Fibroblast of pulmonary artery (primary cell): ENCODE data around the gene SSU72.

Experiments
- DNase-seq: peaks from one replicate; pipeline ENCODE4 v3.0.0-alpha.2; 2010; ENCODE audit warnings: low read depth
- H3K4me3 ChIP-seq: replicated peaks from 2 replicates; pipeline ENCODE4 v1.5.1; 2011; ENCODE audit warnings: low read depth, mild to moderate bottlenecking, control low read depth, low read length, moderate library complexity
- TF ChIP-seq, protein P1 (sequence below): IDR thresholded peaks from 2 replicates; pipeline ENCODE4 v1.5.1; 2011; ENCODE audit warnings: mild to moderate bottlenecking, control low read depth, low read length, inconsistent platforms; ENCODE audit errors: missing control alignments

The SSU72 gene

DNA sequence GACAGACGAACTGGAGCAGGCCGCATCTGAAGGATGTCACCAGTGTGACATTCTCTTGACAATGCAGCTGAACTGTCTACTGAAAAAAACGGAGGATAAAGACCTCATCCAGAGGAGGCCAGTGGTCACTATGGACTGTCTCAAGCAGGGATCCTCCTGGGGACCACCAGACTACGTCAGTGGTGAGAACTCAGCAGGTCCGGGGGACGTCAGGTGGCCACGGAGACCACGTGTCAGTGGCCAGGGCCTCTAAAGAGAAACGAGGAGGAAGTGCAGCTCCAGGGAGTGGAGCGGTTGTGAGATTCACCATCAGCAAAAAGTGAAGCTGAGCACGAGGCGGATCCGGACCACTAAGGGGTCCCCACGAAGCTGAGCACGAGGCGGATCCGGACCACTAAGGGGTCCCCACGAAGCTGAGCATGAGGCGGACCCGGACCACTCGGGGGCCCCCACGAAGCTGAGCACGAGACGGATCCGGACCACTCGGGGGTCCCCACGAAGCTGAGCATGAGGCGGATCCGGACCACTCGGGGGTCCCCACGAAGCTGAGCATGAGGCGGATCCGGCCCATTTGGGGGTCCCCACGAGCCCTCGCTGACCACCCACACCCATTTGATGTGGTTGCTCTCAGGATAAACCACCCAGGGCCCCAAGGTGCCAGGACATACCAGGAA is 20.7 kb downstream of the SSU72 start:
- no peak for DNase-seq
- TF ChIP-seq, protein P1, sequence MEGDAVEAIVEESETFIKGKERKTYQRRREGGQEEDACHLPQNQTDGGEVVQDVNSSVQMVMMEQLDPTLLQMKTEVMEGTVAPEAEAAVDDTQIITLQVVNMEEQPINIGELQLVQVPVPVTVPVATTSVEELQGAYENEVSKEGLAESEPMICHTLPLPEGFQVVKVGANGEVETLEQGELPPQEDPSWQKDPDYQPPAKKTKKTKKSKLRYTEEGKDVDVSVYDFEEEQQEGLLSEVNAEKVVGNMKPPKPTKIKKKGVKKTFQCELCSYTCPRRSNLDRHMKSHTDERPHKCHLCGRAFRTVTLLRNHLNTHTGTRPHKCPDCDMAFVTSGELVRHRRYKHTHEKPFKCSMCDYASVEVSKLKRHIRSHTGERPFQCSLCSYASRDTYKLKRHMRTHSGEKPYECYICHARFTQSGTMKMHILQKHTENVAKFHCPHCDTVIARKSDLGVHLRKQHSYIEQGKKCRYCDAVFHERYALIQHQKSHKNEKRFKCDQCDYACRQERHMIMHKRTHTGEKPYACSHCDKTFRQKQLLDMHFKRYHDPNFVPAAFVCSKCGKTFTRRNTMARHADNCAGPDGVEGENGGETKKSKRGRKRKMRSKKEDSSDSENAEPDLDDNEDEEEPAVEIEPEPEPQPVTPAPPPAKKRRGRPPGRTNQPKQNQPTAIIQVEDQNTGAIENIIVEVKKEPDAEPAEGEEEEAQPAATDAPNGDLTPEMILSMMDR, result no peak
- no peak overlapping the region for H3K4me3 ChIP-seq

DNA sequence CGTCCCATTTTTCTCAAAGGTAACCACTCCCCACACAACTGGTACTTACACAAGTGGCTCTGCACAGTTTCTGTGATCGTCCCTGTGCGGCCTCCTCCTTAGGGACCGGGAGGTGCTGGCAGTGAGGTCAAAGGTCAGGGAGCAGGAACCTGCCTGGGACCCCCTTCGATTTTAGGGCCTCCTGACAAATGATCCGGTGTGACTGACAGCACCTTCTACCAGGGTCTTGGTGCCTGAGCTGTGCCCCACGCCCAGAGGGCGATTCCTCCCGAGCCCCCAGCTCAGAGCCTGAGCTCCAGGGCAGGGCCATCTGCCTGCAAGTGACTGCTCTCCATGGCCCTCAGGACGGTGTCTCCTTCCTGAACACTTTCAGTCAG is 22.4 kb downstream of the SSU72 start:
- no peak for DNase-seq
- H3K4me3 ChIP-seq, result no peak overlapping the region
- TF ChIP-seq, protein P1, result no peak

DNA sequence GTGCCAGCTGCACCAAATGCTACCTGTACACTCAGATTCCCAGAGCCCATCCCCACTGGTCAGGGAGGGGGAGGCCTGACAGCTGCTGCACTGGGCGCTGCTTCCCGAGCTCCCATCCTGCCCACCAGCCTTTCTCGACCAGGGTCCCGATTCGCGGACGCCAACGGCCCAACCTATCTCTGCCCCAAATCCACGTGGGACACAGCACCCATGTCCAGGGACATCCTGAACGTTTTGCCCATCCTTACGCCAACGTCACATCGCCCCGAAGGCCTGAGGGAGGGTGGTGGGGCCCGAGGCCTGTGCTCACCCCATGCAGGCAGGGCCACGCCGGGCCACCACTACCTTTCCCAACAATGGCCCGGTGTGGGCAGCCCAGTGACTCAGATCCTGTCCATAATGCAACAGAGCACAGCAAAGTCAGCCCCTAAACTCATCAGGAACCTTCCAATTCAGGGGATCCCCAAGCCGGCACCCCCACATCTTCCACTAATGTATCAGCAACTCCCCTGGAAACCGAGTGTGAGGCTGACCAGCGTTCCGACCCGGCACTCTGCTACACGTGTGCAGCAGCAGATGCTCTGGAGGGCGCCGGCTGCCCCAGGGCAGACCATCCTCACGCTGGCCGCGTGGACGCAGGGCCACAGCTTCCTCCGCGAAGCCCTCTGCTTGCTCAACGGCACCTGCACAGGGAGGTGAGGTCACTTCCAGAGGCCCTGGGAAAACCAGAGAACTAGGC is 23.0 kb downstream of the SSU72 start:
- H3K4me3 ChIP-seq, result no peak overlapping the region
- DNase-seq, result no peak
- TF ChIP-seq, protein P1, result no peak

DNA sequence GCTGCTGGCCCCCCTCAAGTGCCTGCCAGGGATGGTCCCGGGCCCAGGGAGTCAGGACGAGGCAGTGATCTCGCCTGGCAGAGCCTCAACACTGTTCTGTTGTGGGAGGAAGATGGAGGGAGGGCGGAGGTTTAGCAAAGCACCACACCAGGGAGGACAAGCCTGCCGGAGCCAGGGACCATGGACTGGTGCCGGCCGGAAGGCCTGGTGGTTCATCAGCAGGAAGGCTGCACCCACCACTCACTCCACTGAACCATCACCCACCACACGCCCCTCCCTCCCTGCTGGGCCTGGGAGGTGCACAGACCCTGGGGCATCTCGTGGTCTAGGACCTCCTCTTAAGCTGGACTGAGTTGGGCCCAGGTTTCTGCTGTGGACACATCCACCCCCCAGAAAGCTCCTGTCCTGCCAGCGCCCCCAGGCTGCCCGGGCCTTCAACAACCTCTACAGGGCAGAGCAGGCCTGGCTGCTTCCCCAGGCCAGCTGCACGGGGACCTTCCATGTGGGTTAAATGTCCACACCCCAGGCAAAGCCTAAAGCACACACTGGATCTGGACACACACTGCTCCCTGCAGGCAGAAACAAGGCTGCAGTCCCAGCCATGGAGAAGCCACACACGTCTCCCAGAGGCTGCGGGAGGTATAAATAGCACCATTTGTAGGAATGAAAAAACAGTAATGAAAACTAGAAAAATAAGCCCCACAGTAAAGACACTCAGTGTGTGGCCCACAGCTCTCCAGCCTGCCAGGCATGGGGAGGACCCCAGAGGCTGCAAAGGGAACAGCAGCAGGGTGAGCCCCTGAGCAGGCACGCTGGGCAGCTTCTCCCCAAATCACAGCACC is 23.9 kb downstream of the SSU72 start:
- no peak overlapping the region for H3K4me3 ChIP-seq
- peak; percentile 52 for DNase-seq
- TF ChIP-seq, protein P1, result peak; percentile 48

DNA sequence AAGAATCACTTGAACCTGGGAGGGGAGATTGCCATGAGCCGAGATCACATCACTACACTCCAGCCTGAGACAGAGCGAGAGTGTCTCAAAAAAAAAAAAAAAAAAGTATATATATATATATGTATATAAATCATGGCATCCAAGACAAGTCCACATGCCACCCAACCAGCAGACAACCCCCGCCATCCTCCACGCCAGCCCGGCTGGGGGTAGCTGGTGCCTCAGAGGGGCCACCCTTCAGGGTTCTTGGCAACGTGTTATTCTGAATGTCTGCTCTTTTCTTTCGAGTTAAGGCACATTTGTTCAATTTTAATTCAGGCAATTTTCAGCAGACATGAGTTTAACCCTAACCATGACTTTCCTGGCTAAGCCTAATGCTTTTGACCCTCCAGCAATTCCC is 24.6 kb downstream of the SSU72 start:
- DNase-seq, result no peak
- TF ChIP-seq, protein P1, result no peak
- H3K4me3 ChIP-seq, result no peak overlapping the region

DNA sequence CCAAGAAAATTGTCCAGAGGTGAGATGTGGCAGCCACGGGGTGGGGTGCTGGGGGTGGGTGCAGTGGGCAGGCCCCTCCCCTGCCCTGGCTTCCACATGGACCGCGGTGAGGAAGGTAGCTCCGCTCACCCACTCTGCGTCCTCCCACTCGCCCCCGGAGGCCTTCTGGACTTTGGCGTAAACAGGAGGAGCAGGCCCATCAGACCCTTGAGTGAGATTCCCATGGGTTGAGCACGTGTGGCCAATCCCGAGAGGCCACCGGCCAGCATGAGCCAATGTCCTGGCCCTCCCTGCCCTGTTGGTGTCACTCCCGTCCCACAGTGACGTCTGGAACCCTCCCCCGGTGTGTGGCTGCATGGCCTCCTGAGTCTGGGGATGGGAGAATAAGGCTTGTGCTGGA is 26.1 kb downstream of the SSU72 start:
- TF ChIP-seq, protein P1, result no peak
- DNase-seq, result no peak
- H3K4me3 ChIP-seq, result no peak overlapping the region
